Skeletal muscle tissue (tissue), 4 donors: ENCODE results near the gene NR5A1. TPM values are rescaled to one million over a fixed set of nuclear protein-coding genes. Genes with fewer than 3 reads are reported as not detected.

ENCODE experiments used
- H3K27ac ChIP-seq: one replicate; pipeline ENCODE4 v1.7.0; 2013; ENCODE audit warnings: mild to moderate bottlenecking, low read depth, low read length, inconsistent platforms
- H3K27me3 ChIP-seq, 3 donors: one replicate each; pipeline ENCODE4 v1.7.0; 2013; ENCODE audit warnings: low read length in 3 of 3; ENCODE audit not compliant: control insufficient read depth in 3 of 3, insufficient read depth in 3 of 3
- H3K36me3 ChIP-seq, 3 donors: one replicate each; pipeline ENCODE4 v1.7.0; 2013; ENCODE audit warnings: low read length in 3 of 3; ENCODE audit not compliant: control insufficient read depth in 3 of 3, insufficient read depth in 3 of 3
- H3K4me1 ChIP-seq, 3 donors: one replicate each; pipeline ENCODE4 v1.7.0; 2013; ENCODE audit warnings: low read length in 3 of 3, mild to moderate bottlenecking in 3 of 3; ENCODE audit not compliant: control insufficient read depth in 3 of 3, insufficient read depth in 3 of 3
- H3K4me3 ChIP-seq, 3 donors: one replicate each; pipeline ENCODE4 v1.7.0; 2013; ENCODE audit warnings: low read length in 3 of 3
- H3K9ac ChIP-seq, 3 donors: one replicate each; pipeline ENCODE4 v1.7.0; 2013; ENCODE audit warnings: low read length in 3 of 3, mild to moderate bottlenecking in 3 of 3, moderate library complexity in 2 of 3, low read depth in 1 of 3
- H3K9me3 ChIP-seq, 3 donors: one replicate each; pipeline ENCODE4 v1.7.0; 2013; ENCODE audit warnings: low read length in 3 of 3; ENCODE audit not compliant: control insufficient read depth in 3 of 3
- total RNA-seq: library from RNA; depleted of rRNA; stranded (reverse); fragments of >200 nt; gene quantifications from one replicate; pipeline ENCODE4 v1.2.3, GENCODE V29; 2014
- donor health status: Osteomylitis.

Gene NR5A1
- total RNA-seq, 1 donor from 2014 or later, result not detected

DNA sequence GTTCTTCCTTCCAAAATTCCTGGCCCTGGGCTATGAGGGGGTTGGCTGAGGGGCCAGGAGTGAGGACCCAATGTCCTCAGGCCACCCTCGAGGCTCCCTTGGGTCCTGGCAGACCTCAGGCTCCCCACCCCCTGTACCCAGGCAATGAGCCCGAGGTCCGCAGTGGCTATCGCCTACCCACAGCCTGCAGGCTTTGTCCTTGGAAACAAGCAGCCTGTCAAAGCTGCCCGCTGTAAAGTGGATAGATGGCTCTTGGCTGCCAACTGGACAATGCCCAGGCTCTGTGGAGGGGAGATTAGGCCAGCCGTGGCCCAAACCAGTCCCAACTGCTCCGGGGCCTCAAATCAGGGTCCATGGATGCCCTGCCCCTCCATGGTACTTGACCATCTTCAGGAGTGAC is 59.2 kb downstream of the NR5A1 start:
- H3K27ac ChIP-seq, result no peak overlapping the region

DNA sequence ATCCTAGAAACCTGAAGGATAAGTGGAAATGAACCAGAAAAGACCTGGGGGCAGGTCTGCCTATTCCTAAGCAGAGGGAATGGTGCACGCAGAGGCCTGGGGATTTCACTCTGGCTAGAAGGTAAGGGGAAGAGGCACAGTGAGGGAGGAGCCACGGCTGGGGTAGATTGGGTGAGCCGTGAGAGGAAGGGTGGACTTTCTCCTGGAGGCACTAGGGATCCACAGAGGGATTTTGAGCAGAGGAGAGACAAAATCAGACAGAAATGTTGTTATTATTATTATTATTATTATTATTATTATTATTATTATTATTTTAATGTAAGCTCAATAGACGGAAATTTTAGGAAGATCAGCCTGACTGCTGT is 59.9 kb downstream of the NR5A1 start:
- Histone ChIP-seq H3K27me3 (peaks cover 26 to 37% (median 28%) of the 10 kb centered on the region in 3 donors), H3K4me3 (no peak overlapping the region), H3K9ac (no peak overlapping the region), H3K27ac (no peak overlapping the region), H3K9me3 (no peaks in the 10 kb centered on the region), H3K36me3 (no peaks in the 10 kb centered on the region), H3K4me1 (peaks cover 0 to 5% (median 3%) of the 10 kb centered on the region in 3 donors)

More for the DNA sequence above, 59.2 kb downstream of the NR5A1 start:
- peaks cover 0 to 5% (median 3%) of the 10 kb centered on the region in 3 donors for H3K4me1 ChIP-seq
- peaks cover 33 to 44% (median 35%) of the 10 kb centered on the region in 3 donors for H3K27me3 ChIP-seq
- H3K9me3 ChIP-seq, result no peaks in the 10 kb centered on the region
- H3K36me3 ChIP-seq, result no peaks in the 10 kb centered on the region
- H3K4me3 ChIP-seq, result no peak overlapping the region
- H3K9ac ChIP-seq, result no peak overlapping the region

DNA sequence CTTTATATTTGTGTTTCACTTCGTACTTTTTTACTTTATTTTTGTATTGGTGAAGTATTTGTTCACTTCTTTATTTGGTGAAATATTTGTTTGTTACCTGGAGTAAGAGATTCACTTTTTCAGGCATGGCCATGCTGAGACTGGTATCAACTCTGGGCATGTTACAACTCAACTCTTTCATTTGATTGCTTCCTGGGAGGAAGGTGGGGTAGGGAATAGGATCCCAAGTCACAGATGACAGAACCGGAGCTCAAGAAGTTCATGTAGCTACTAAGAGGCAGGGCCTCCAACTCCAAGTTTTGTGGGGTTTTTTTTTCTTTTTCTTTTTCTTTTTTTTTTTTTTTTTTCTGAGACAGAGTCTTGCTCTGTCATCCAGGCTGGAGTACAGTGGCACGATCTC is 63.0 kb downstream of the NR5A1 start:
- peaks cover 4 to 20% (median 12%) of the 10 kb centered on the region in 3 donors for H3K27me3 ChIP-seq

DNA sequence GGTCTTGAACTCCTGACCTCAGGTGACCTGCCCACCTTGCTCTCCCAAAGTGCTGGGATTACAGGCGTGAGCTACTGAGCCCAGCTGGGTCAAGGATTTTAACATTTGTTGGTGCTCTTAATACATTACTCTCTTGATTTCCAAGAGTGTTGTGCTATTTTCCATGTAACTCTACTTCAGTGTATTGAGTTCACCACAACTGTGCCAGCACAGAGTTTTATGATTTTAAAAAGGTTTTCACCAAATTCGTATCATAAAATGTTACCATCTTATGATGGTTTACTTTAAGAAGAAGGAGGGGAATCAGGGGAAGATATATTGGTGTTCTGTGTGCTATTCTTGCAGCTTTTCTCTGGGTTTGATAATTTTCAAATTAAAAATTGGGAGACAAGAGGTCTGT is 63.6 kb downstream of the NR5A1 start:
- H3K27ac ChIP-seq, result no peak overlapping the region
- no peak overlapping the region for H3K4me3 ChIP-seq
- H3K27me3 ChIP-seq, result peaks cover 4 to 23% (median 12%) of the 10 kb centered on the region in 3 donors
- H3K9me3 ChIP-seq, result peaks cover 0 to 5% (median 0%) of the 10 kb centered on the region in 3 donors
- no peaks in the 10 kb centered on the region for H3K36me3 ChIP-seq
- no peaks in the 10 kb centered on the region for H3K4me1 ChIP-seq
- H3K9ac ChIP-seq, result no peak overlapping the region

More for the DNA sequence above, 63.0 kb downstream of the NR5A1 start:
- Histone ChIP-seq H3K4me3 (no peak overlapping the region), H3K27ac (no peak overlapping the region), H3K9me3 (peaks cover 0 to 3% (median 0%) of the 10 kb centered on the region in 3 donors), H3K36me3 (no peaks in the 10 kb centered on the region), H3K4me1 (no peaks in the 10 kb centered on the region), H3K9ac (no peak overlapping the region)

DNA sequence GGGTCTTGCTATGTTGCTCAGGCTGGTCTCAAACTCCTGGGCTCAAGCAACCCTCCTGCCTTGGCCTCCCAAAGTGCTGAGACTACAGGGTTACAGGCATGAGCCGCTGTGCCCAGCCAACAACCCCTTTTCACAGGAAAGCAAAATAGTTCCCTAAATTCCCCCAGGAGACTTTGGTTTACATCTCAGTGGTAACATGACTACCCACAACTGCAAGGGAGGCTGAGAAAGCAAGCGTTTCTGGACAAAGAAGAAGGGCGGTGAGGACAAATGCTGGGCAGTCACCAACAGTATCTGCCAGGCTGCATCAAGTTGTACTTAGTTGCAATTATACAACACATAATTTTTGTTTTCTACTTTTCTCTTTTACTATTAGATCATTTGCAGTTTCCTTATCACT is 64.4 kb downstream of the NR5A1 start:
- H3K9ac ChIP-seq, result no peak overlapping the region
- no peaks in the 10 kb centered on the region for H3K4me1 ChIP-seq
- H3K36me3 ChIP-seq, result no peaks in the 10 kb centered on the region
- H3K4me3 ChIP-seq, result no peak overlapping the region
- no peak overlapping the region for H3K27ac ChIP-seq
- H3K9me3 ChIP-seq, result peaks cover 0 to 5% (median 0%) of the 10 kb centered on the region in 3 donors
- H3K27me3 ChIP-seq, result peaks cover 0 to 23% (median 12%) of the 10 kb centered on the region in 3 donors

DNA sequence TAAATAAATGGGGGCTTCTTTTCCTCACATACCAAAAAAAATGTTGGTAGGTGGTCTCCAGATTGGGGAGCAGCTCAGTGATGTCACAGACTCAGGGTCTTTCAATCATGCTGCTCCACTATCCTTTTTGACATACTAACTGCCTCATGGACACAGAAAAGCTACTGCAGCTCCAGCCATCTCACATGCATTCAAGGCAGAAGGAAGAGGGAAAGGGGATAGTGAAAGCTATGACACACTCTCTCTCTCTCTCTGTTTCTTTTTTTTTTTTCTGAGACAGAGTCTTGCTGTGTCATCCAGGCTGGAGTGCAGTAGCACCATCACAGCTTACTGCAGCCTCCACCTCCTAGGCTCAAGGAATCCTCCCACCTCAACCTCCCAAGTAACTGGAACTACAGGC is 64.8 kb downstream of the NR5A1 start:
- peaks cover 0 to 25% (median 12%) of the 10 kb centered on the region in 3 donors for H3K27me3 ChIP-seq
- no peak overlapping the region for H3K4me3 ChIP-seq
- H3K4me1 ChIP-seq, result no peaks in the 10 kb centered on the region
- peaks cover 0 to 5% (median 0%) of the 10 kb centered on the region in 3 donors for H3K9me3 ChIP-seq
- H3K36me3 ChIP-seq, result no peaks in the 10 kb centered on the region
- H3K27ac ChIP-seq, result no peak overlapping the region
- no peak overlapping the region for H3K9ac ChIP-seq

DNA sequence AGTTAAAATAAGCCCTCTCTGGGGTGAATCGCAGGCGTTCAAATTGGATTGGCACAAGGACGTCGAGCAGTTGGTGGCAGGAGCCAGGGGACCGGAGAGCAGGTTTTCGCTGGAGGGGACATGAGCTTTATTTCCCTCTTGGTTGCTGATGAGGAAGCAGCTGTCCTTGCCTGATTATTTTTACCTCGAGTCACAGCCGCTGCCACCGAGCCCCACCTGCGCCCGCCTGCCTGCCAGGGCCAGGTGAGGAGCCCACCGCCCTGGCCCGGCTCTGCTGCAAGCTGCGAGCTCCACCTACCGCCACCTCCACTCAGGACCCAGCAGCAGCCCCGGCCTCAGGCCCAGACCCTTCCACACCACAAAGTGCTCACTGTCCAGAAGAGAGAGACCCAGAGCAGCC is 65.9 kb downstream of the NR5A1 start:
- peaks cover 0 to 5% (median 0%) of the 10 kb centered on the region in 3 donors for H3K9me3 ChIP-seq
- peaks cover 0 to 20% (median 12%) of the 10 kb centered on the region in 3 donors for H3K27me3 ChIP-seq
- no peak overlapping the region for H3K9ac ChIP-seq
- no peak overlapping the region for H3K4me3 ChIP-seq
- no peaks in the 10 kb centered on the region for H3K36me3 ChIP-seq
- H3K27ac ChIP-seq, result no peak overlapping the region
- H3K4me1 ChIP-seq, result no peaks in the 10 kb centered on the region

DNA sequence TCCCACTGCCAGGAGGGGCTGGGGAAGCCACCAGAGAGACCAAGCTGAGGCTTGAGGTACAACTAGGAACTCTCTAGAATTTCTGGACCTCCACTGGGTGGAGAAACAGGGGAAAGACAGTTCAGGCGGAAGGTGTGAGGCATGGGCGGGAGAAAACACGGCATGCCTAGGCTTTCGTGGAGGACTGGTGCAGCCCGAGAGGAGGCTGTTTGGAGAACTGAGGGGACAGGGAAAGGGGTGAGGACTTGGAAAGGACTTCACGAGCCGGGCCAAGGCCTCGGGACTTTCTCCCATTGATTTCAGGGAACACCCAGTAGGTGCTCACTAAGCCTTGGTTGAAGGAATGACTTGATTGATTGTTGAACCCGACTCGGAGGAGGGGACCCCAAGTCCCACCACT is 66.4 kb downstream of the NR5A1 start:
- Histone ChIP-seq H3K27ac (no peak overlapping the region), H3K9ac (no peak overlapping the region), H3K4me3 (no peak overlapping the region), H3K27me3 (peaks cover 0 to 20% (median 10%) of the 10 kb centered on the region in 3 donors), H3K4me1 (no peaks in the 10 kb centered on the region), H3K9me3 (peaks cover 0 to 5% (median 0%) of the 10 kb centered on the region in 3 donors), H3K36me3 (no peaks in the 10 kb centered on the region)

DNA sequence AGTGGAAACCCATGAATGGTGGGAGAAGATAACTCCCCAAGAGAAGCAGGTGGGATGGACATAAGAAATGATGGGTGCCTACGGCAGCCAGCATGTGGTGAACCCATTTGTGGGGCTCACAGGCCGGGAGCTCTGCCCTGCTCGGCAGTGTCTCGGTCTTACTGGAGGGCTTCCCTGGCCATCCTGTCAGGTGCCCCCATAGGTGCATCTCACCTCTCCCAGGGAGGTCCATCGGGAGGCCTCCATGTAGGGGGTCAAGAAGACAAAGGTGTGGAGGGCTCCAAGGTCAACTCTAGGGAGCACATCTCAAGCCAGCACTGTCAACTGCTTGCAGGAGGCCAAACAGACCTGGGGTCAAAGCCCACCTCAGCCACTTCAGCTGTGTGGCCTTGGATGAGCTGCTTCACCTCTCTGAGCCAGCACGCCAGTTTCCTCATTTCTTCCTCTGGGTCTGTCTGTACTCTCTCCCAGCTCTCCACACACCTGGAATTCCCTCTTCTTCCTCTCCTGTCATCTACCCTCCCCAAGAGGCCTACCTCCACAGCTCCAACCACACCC is 67.4 kb downstream of the NR5A1 start:
- Histone ChIP-seq H3K4me1 (no peaks in the 10 kb centered on the region), H3K27me3 (peaks cover 0 to 20% (median 10%) of the 10 kb centered on the region in 3 donors), H3K9me3 (peaks cover 0 to 5% (median 0%) of the 10 kb centered on the region in 3 donors)

DNA sequence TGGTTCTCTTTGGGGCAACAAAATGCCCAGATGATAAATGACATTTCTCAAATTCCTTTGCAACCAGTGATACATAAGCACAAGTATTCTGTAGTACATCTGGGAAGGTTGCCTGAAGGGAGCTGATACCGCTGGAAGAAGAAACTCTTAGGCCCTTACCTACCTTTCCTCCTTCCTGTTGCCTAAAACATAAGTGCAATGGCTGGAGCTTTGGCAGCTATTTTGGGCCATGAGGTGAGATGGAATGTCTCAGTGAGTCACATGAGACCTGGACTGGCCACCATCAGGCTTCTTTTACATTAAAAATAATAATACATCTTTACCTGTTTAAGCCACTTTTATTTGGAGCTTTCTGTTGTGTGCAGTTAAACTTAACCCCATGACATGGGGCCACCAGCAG is 68.1 kb downstream of the NR5A1 start:
- Histone ChIP-seq H3K9ac (no peak overlapping the region), H3K4me1 (no peaks in the 10 kb centered on the region), H3K27me3 (peaks cover 0 to 20% (median 10%) of the 10 kb centered on the region in 3 donors), H3K27ac (no peak overlapping the region), H3K4me3 (no peak overlapping the region), H3K36me3 (no peaks in the 10 kb centered on the region), H3K9me3 (peaks cover 0 to 5% (median 0%) of the 10 kb centered on the region in 3 donors)

More for the DNA sequence above, 67.4 kb downstream of the NR5A1 start:
- H3K36me3 ChIP-seq, result no peaks in the 10 kb centered on the region
- H3K4me3 ChIP-seq, result no peak overlapping the region
- H3K27ac ChIP-seq, result no peak overlapping the region
- no peak overlapping the region for H3K9ac ChIP-seq
